Prostate gland (tissue), 2 donors: ENCODE measurements around the gene ABHD17C. TPM values are rescaled to one million over a fixed set of nuclear protein-coding genes. Genes with fewer than 3 reads are reported as not detected.

Experiments used
- DNase-seq: peaks from one replicate; pipeline ENCODE4 v3.0.0-alpha.2; 2019; ENCODE audit warnings: low spot score
- H3K27ac ChIP-seq, 2 donors: fragments of 200-600 bp; sonication (generic); 2 replicates each; pipeline ENCODE4 v1.5.1; 2017 to 2019
- H3K27me3 ChIP-seq: fragments of 200-600 bp; sonication (generic); replicated peaks from 2 replicates; pipeline ENCODE4 v1.5.1; 2019; ENCODE audit not compliant: insufficient read depth
- H3K36me3 ChIP-seq, 2 donors: fragments of 200-600 bp; sonication (generic); 1 replicate in 1 of 2; 2 replicates in 1 of 2; pipeline versions ENCODE4 v1.5.1 to v1.8.1; 2017 to 2019
- H3K4me1 ChIP-seq: fragments of 200-600 bp; sonication (generic); replicated peaks from 2 replicates; pipeline ENCODE4 v1.5.1; 2019
- H3K4me3 ChIP-seq, 2 donors: fragments of 200-600 bp; sonication (generic); 2 replicates each; pipeline ENCODE4 v1.5.1; 2017 to 2019
- H3K9me3 ChIP-seq: fragments of 200-600 bp; sonication (generic); 2 replicates; pipeline ENCODE4 v1.5.1; 2017
- CTCF ChIP-seq, 4 experiments: fragments of 200-600 bp in 2 of 4; fragments of 450-650 bp in 2 of 4; sonication (generic) in 2 of 4; IDR thresholded peaks; 1 replicate in 3 of 4; 2 replicates in 1 of 4; pipeline ENCODE4 v1.5.1; 2016 to 2019; ENCODE audit warnings: antibody characterized with exemption in 4 of 4, mild to moderate bottlenecking in 2 of 4, moderate library complexity in 2 of 4
- POLR2A ChIP-seq: fragments of 450-650 bp; IDR thresholded peaks from one replicate; pipeline ENCODE4 v1.6.1; 2016; ENCODE audit warnings: antibody characterized with exemption, mild to moderate bottlenecking
- POLR2AphosphoS5 ChIP-seq: sonication (generic); formaldehyde crosslinking; IDR thresholded peaks from one replicate; pipeline ENCODE4 v1.6.1; 2017; ENCODE audit warnings: antibody characterized with exemption
- WGBS: methylation state at CpG from one replicate; pipeline ENCODE4 v1.1.5; 2018; 5-methylcytosine and 5-hydroxymethylcytosine counted together
- intact Hi-C: fragments of 100-400 bp; cut with DNase I; formaldehyde crosslinking; loops from one replicate; pipeline ENCODE4 v1.14.2; 2022
- total RNA-seq, 2 donors: library from RNA; depleted of rRNA; stranded (reverse); fragments of >200 nt; gene quantifications; one replicate each; pipeline ENCODE4 v1.1.0, GENCODE V29; 2016

Gene ABHD17C
- total RNA-seq, 2 donors from 2014 or later = 13.6 to 32.4 TPM

GRCh38 chr15:80727596-80727995 is 32.5 kb downstream of the ABHD17C start:
- no peaks in the 10 kb centered on the region for H3K9me3 ChIP-seq
- WGBS = 91% methylated on average over 5 of the region's 5 CpGs
- no peak for TF ChIP-seq POLR2A
- TF ChIP-seq CTCF (IDR thresholded peaks at IDR 0.05) = no peak
- TF ChIP-seq POLR2AphosphoS5 = no peak
- no peak overlapping the region for H3K4me3 ChIP-seq
- H3K27me3 ChIP-seq = no peaks in the 10 kb centered on the region
- intact Hi-C loops = no loop called here
- H3K27ac ChIP-seq = no peak overlapping the region
- no peak for DNase-seq
- no peaks in the 10 kb centered on the region for H3K36me3 ChIP-seq
- no peaks in the 10 kb centered on the region for H3K4me1 ChIP-seq

GRCh38 chr15:80730387-80730786 is 35.3 kb downstream of the ABHD17C start:
- intact Hi-C loops = no loop called here
- no peak for TF ChIP-seq POLR2AphosphoS5
- TF ChIP-seq CTCF (IDR thresholded peaks at IDR 0.05) = no peak
- TF ChIP-seq POLR2A = no peak
- 76% methylated on average over 7 of the region's 7 CpGs for WGBS
- Histone ChIP-seq H3K36me3 (no peaks in the 10 kb centered on the region), H3K4me1 (no peaks in the 10 kb centered on the region), H3K27me3 (no peaks in the 10 kb centered on the region), H3K27ac (no peak overlapping the region), H3K9me3 (no peaks in the 10 kb centered on the region), H3K4me3 (no peak overlapping the region)
- DNase-seq = no peak

DNA sequence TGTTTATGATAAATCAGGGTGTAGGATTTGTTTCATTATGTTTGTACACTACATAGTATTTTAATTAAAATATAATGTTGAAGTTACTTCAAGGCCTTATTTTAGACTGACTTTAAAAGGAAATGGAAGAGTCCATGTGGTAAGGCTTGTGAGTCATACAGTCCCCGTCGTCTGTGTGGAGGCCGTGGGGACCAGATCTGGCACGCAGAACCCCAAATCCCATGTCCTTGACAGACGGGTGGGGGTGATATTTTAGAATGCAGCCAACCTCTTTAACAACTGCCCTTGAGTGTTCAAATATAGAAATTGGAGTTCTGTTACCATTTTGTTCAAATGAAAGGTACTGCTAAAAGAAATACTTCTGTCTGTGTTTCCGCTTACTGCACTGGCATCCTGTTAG is 35.8 kb downstream of the ABHD17C start:
- Histone ChIP-seq H3K4me3 (no peak overlapping the region), H3K27ac (no peak overlapping the region), H3K27me3 (no peaks in the 10 kb centered on the region), H3K36me3 (no peaks in the 10 kb centered on the region), H3K4me1 (no peaks in the 10 kb centered on the region), H3K9me3 (no peaks in the 10 kb centered on the region)
- 73% methylated on average over 6 of the region's 6 CpGs for WGBS
- TF ChIP-seq POLR2A = no peak
- TF ChIP-seq CTCF (IDR thresholded peaks at IDR 0.05) = no peak
- no peak for TF ChIP-seq POLR2AphosphoS5
- no peak for DNase-seq
- intact Hi-C loops = no loop called here

DNA sequence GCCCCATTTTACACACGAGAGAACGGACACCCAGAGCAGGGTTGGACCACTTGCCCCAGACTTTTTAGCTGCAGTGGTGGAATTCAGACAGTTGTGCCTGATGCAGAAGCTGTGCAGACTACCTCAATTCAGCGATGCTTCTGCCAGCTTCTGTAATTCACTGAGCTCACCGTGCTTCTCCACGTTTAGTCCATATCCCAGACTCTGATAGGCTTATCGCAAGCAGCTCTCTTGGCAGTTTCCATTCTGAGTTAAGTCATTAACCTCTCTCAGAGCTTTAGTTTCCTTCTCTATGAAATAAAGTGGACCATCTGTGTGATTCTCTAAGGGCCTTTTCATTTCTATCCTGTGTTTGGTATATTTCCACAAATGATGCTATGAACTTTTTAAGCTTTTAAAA is 37.1 kb downstream of the ABHD17C start:
- no peak overlapping the region for H3K27ac ChIP-seq
- H3K27me3 ChIP-seq = no peaks in the 10 kb centered on the region
- H3K4me3 ChIP-seq = no peak overlapping the region
- H3K36me3 ChIP-seq = no peaks in the 10 kb centered on the region
- no peak for DNase-seq
- H3K4me1 ChIP-seq = no peaks in the 10 kb centered on the region
- no peak for TF ChIP-seq POLR2AphosphoS5
- TF ChIP-seq CTCF (IDR thresholded peaks at IDR 0.05) = no peak
- no peak for TF ChIP-seq POLR2A
- WGBS = 73% methylated on average over 6 of the region's 6 CpGs
- H3K9me3 ChIP-seq = no peaks in the 10 kb centered on the region
- intact Hi-C loops = no loop called here

DNA sequence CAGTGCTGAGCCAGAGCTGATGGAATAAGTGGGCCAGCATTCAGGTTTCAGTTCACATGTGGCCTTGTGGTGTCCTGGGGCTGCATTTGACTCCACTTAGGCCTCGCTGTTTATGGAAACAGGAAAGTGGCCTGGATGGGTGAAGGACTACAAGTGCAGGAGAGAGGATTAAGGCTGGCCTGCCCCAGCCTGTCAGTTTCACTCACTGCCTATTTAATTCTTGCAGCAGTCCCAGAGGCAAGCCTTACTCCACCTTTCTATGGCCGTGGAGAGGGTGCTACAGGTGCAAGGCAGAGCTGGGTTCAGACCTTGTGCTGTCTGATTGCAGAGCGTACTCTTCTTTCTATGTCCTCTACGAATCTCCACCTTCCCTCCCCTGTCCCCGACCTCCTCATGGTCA is 37.7 kb downstream of the ABHD17C start:
- H3K27me3 ChIP-seq = no peaks in the 10 kb centered on the region
- intact Hi-C loops = no loop called here
- no peaks in the 10 kb centered on the region for H3K9me3 ChIP-seq
- WGBS = 73% methylated on average over 5 of the region's 5 CpGs
- TF ChIP-seq POLR2AphosphoS5 = no peak
- TF ChIP-seq POLR2A = no peak
- no peak for TF ChIP-seq CTCF (IDR thresholded peaks at IDR 0.05)
- H3K36me3 ChIP-seq = no peaks in the 10 kb centered on the region
- DNase-seq = no peak
- no peaks in the 10 kb centered on the region for H3K4me1 ChIP-seq
- H3K27ac ChIP-seq = peak overlapping the region in 1 of 2 donors; percentile 19
- no peak overlapping the region for H3K4me3 ChIP-seq
